Measurements from ENCODE around the gene PAQR5. TPM values are rescaled to one million over a fixed set of nuclear protein-coding genes. Genes with fewer than 3 reads are reported as not detected.
A peak's percentile ranks its signal among the peaks of the same experiment; 100 is the strongest.

The PAQR5 gene
- total and polyA plus RNA-seq, 9 of the 15 experiments (the other 6 are each of a cell fraction or from before 2014, with no cell fraction given), result 0.04 to 0.08 TPM; not detected in 7

GRCh38 chr15:69456208-69457166 lies 157.8 kb downstream of the PAQR5 start (continued):
- TF ChIP-seq ILF3 (IDR thresholded peaks at IDR 0.05; ENCODE audit: borderline replicate concordance), result 0 out of 2 replicates have a peak, but pooled peaks have one; percentile 9
- TF ChIP-seq ZNF398 (CRISPR knock-in tag; IDR thresholded peaks at IDR 0.05), result no peak
- no peak for TF ChIP-seq CREM (IDR thresholded peaks at IDR 0.05; ENCODE audit: low read depth)
- TF ChIP-seq SMARCA4 (IDR thresholded peaks at IDR 0.05), result no peak
- no peak for TF ChIP-seq E4F1 (CRISPR knock-in tag; IDR thresholded peaks at IDR 0.05; ENCODE audit: borderline replicate concordance)
- no peak for TF ChIP-seq ZBTB9 (CRISPR knock-in tag; IDR thresholded peaks at IDR 0.05)
- no peak for TF ChIP-seq RBM15 (IDR thresholded peaks at IDR 0.05; ENCODE audit: insufficient read depth, low read length)
- no peak for TF ChIP-seq EGR1 (conservative IDR thresholded peaks at IDR 0.05)
- TF ChIP-seq HES1 (IDR thresholded peaks at IDR 0.05; ENCODE audit: low read depth), result no peak
- no peak for TF ChIP-seq TCF7 (IDR thresholded peaks at IDR 0.05; ENCODE audit: borderline replicate concordance)
- TF ChIP-seq E2F6 (IDR thresholded peaks at IDR 0.05; ENCODE audit: borderline replicate concordance in 1 of 2, extremely low read depth in 1 of 2, insufficient read depth in 1 of 2, insufficient read length in 1 of 2, low read depth in 1 of 2, low read length in 1 of 2, poor library complexity in 1 of 2, severe bottlenecking in 1 of 2), result no peak
- TF ChIP-seq CAMTA2 (CRISPR knock-in tag; conservative IDR thresholded peaks at IDR 0.05), result 0 out of 2 replicates have a peak, but pooled peaks have one; percentile 31
- no peak for TF ChIP-seq RFX1 (IDR thresholded peaks at IDR 0.05)
- peak; percentile 70 for TF ChIP-seq POLR2B (IDR thresholded peaks at IDR 0.05; ENCODE audit: low read depth, partially characterized antibody)
- TF ChIP-seq ZFP1 (CRISPR knock-in tag; IDR thresholded peaks at IDR 0.05), result no peak
- TF ChIP-seq RAD21 (CRISPR knock-in tag; conservative IDR thresholded peaks at IDR 0.05 in 1 of 2, IDR thresholded peaks at IDR 0.05 in 1 of 2), result no peak
- no peak for TF ChIP-seq KLF6 (CRISPR knock-in tag; IDR thresholded peaks at IDR 0.05; ENCODE audit: borderline replicate concordance)
- TF ChIP-seq SMARCB1 (IDR thresholded peaks at IDR 0.05; ENCODE audit: insufficient read length, low read depth), result no peak
